ENCODE data around the gene DPY19L3. TPM values are rescaled to one million over a fixed set of nuclear protein-coding genes. Genes with fewer than 3 reads are reported as not detected.
"Not testable (repeated sequence)": the region's sequence is repeated elsewhere in the genome, so short reads cannot be mapped to it uniquely, and the experiment has no call there.

DPY19L3 gene
- total RNA-seq, 2 experiments from 2014 or later, result 14.3 to 14.6 TPM

DNA sequence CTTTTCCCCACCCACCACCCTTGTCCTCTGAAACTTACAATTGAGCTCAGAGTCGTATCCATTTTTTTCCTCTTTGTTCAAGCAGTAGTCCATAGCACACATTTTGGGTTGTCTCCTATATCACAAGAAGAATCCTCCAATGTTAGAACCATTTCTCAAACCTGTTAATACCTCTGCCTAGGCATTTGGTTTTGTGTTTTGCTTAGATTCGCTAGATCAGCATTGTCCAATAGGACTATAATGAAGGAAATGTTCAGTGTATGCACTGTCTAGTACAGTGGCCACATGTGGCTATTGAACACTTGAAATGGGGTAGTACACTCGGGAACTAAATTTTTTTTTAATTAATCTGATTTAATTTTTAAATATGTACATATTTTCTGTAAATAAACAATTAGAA lies 12.6 kb downstream of the DPY19L3 start:
- POLR2A ChIA-PET, result no interaction called here
- CTCF ChIA-PET, result no interaction called here
- intact Hi-C loops (cut with DNase I, micrococcal nuclease), result no loop called here
- ATAC-seq (no peak), DNase-seq (no peak)
- Mint-ChIP-seq H3K9me3 (ENCODE audit: low read depth) (no peaks in the 10 kb centered on the region), H3K4me3 (no peak overlapping the region), H3K4me1 (peaks cover 11% of the 10 kb centered on the region), H3K27me3 (no peaks in the 10 kb centered on the region), H3K27ac (no peak overlapping the region), H3K36me3 (ENCODE audit: low read depth) (peaks cover 13% of the 10 kb centered on the region)

DNA sequence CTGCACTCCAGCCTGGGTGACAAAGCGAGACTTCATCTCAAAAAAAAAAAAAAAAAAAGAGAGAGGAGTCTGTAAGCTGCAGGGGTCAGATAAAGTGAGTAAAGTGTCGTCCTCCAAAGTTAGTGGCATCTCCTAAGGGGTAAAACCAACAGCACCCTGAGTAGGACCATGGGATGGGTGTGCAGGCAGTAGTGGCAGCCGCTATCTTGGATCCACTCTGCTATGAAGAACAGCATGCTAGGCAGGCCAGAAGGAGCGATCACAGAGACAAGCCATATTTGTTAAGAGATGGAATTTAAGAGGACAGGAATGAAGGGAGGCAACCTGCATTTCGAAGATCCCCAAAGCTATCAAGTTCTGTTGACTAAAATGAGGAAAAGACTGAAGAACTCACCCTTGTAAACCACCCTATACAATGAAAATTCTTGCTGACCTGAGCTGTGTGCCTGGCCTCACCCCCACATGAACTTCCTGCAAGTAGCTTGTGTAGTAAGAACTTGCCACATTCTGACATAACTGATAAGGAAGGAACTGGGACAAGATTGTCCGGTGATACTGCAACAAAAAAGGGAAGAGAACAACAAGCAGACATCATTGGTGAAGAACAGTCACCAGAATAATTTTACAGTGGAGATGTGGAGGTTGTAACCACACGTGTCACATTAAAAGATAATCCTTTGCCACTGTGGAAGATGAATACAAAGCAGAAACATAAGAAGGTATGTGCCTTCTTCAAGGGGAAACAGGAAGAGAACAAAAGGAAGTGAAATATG lies 16.2 kb downstream of the DPY19L3 start:
- POLR2A ChIA-PET, result no interaction called here
- intact Hi-C loops (cut with DNase I, micrococcal nuclease), result no loop called here
- peaks cover 11% of the 10 kb centered on the region for H3K4me1 Mint-ChIP-seq
- no peak for ATAC-seq
- CTCF ChIA-PET, result no interaction called here
- H3K4me3 Mint-ChIP-seq, result no peak overlapping the region
- peak overlapping the region; percentile 20 for H3K27ac Mint-ChIP-seq
- no peak for DNase-seq
- H3K9me3 Mint-ChIP-seq (ENCODE audit: low read depth), result no peaks in the 10 kb centered on the region
- no peaks in the 10 kb centered on the region for H3K27me3 Mint-ChIP-seq
- H3K36me3 Mint-ChIP-seq (ENCODE audit: low read depth), result peaks cover 5% of the 10 kb centered on the region

DNA sequence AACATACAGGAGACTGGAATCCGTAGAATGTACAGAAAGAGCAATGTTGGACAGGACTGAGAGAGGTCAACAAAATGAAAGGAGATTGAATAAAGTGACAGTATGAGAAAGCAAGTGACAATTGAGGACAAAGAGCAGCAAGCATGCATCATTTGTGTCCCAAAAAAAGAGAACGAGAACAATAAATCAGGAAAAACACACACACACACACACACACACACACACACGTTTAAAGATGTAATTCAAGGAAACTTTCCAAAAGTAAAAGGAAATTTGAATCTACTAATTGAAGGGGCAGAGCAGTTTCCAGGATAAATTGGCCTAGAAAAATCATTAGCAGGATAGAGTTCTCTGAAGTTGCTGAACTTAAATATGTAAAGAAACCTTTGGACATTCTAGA lies 16.9 kb downstream of the DPY19L3 start:
- ATAC-seq, result no peak
- Mint-ChIP-seq H3K4me1 (peaks cover 11% of the 10 kb centered on the region), H3K27ac (peak overlapping the region; percentile 20), H3K36me3 (ENCODE audit: low read depth) (peaks cover 5% of the 10 kb centered on the region), H3K9me3 (ENCODE audit: low read depth) (no peaks in the 10 kb centered on the region), H3K27me3 (no peaks in the 10 kb centered on the region), H3K4me3 (no peak overlapping the region)
- CTCF ChIA-PET, result no interaction called here
- intact Hi-C loops (cut with DNase I, micrococcal nuclease), result no loop called here
- no peak for DNase-seq
- POLR2A ChIA-PET, result no interaction called here

DNA sequence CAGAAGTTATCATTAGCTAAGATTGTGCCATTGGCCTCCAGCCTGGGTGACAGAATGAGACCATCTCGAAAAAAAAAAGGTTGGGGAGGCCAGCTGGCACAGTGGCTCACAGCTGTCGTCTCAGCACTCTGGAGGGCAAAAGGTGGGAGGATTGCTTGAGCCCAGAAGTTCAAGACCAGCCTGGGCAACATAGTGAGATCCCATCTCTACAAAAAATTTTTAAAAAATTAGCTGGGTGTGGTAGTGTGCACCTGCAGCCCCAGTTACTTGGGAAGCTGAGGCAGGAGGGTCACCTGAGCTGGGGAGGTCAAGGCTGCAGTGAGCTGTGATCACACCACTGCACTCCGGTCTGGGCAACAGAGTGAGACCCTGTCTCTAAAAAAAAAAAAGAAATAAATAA lies 18.4 kb downstream of the DPY19L3 start:
- POLR2A ChIA-PET; H3K27me3 Mint-ChIP-seq; H3K36me3 Mint-ChIP-seq (ENCODE audit: low read depth); ATAC-seq; intact Hi-C loops (cut with DNase I, micrococcal nuclease); H3K27ac Mint-ChIP-seq; H3K4me3 Mint-ChIP-seq; DNase-seq; H3K9me3 Mint-ChIP-seq (ENCODE audit: low read depth): not testable (repeated sequence)
- H3K4me1 Mint-ChIP-seq, result peaks cover 11% of the 10 kb centered on the region
- CTCF ChIA-PET, result interaction anchor here (0.6 to 0.9 kb wide), 2 partner anchors 755 to 1741 kb away, joined by 3 to 4 read pairs; no protein-coding TSS in a partner anchor

DNA sequence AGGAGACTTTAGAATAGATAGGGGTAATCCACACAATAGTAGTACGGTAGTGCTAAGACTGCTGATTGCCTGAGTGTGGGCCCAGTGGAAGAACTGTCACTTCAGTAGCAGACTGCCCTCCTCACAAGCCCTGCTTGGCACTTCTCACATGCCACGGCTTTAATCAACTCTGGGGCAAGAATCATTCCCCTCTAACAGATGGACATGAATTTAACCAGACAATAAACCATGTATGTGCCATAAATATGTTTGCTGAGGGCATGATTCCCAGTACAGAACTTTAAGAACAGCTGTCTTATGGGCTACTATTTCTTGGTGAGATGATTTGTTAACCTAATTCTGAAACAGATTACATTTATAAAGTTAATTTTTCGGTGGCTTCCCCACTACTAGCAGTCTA lies 22.0 kb downstream of the DPY19L3 start:
- ChIA-PET CTCF (no interaction called here), POLR2A (no interaction called here)
- ATAC-seq, result no peak
- no peak for DNase-seq
- Mint-ChIP-seq H3K27ac (no peak overlapping the region), H3K4me1 (no peaks in the 10 kb centered on the region), H3K27me3 (no peaks in the 10 kb centered on the region), H3K4me3 (no peak overlapping the region), H3K36me3 (ENCODE audit: low read depth) (no peaks in the 10 kb centered on the region), H3K9me3 (ENCODE audit: low read depth) (no peaks in the 10 kb centered on the region)
- intact Hi-C loops (cut with DNase I, micrococcal nuclease), result no loop called here

DNA sequence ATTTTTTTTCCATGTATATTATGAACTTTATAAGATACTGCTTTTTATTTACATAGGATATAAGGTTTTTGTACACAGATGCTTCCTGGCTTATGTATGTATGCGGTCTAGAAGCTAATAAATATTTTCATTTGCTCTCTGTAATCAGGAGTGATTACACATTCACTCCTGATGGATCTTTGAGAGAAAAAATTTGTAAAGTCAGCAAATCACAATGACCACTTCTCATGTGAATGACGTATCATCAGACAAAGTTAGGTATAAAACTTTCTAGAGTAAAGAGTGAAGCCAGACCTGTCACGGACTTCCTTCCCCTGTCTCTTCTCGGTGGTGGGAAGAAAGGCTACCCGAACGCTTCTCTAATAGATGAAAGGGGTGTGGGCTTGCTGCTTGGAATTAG lies 31.1 kb downstream of the DPY19L3 start:
- H3K36me3 Mint-ChIP-seq (ENCODE audit: low read depth), result peaks cover 10% of the 10 kb centered on the region
- no peak for DNase-seq
- ATAC-seq, result no peak
- H3K9me3 Mint-ChIP-seq (ENCODE audit: low read depth), result no peaks in the 10 kb centered on the region
- no peaks in the 10 kb centered on the region for H3K27me3 Mint-ChIP-seq
- no peak overlapping the region for H3K4me3 Mint-ChIP-seq
- CTCF ChIA-PET, result no interaction called here
- no peaks in the 10 kb centered on the region for H3K4me1 Mint-ChIP-seq
- POLR2A ChIA-PET, result no interaction called here
- intact Hi-C loops (cut with DNase I, micrococcal nuclease), result no loop called here
- H3K27ac Mint-ChIP-seq, result no peak overlapping the region

DNA sequence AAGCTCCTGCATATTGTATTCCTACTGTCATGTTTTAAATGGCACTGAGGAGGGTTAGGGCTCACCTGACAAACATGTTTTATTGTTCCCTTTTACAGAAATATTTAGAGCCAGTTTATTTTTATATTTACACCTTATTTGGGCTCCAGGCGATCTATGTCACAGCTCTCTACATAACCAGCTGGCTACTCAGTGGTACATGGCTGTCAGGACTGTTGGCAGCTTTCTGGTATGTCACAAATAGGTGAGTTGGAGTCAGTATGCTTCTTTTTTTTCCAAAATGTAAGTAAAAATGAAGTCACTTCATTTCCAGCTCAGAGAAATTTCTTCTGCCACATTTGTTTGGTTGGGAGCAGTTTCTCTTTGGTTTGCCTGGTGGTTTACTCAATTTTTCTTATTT lies 31.5 kb downstream of the DPY19L3 start:
- Mint-ChIP-seq H3K27me3 (no peaks in the 10 kb centered on the region), H3K36me3 (ENCODE audit: low read depth) (peaks cover 10% of the 10 kb centered on the region), H3K4me1 (no peaks in the 10 kb centered on the region), H3K27ac (no peak overlapping the region), H3K9me3 (ENCODE audit: low read depth) (no peaks in the 10 kb centered on the region), H3K4me3 (no peak overlapping the region)
- ChIA-PET CTCF (no interaction called here), POLR2A (no interaction called here)
- no peak for DNase-seq
- intact Hi-C loops (cut with DNase I, micrococcal nuclease), result no loop called here
- ATAC-seq, result no peak

DNA sequence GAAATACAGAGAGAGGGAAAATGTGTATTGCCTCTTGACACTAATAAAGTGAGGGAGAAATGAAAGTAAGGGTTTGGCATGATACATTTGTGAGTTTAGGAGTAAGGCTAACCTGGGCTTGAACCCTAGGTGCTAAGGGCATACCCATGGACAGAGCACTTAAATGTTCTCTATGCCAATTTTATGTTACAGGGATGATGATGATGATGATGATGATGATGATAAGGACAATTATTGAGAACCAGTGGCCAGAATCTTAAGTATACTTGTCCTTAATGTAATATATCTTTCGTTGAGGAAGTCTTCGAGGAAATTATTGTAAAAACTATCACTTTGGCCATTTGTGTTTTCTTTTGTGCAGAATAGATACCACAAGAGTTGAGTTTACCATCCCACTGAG lies 33.2 kb downstream of the DPY19L3 start:
- Mint-ChIP-seq H3K36me3 (ENCODE audit: low read depth) (peaks cover 14% of the 10 kb centered on the region), H3K27ac (no peak overlapping the region), H3K27me3 (no peaks in the 10 kb centered on the region), H3K4me1 (no peaks in the 10 kb centered on the region), H3K4me3 (no peak overlapping the region), H3K9me3 (ENCODE audit: low read depth) (no peaks in the 10 kb centered on the region)
- no peak for ATAC-seq
- CTCF ChIA-PET, result no interaction called here
- intact Hi-C loops (cut with DNase I, micrococcal nuclease), result no loop called here
- no peak for DNase-seq
- POLR2A ChIA-PET, result no interaction called here

DNA sequence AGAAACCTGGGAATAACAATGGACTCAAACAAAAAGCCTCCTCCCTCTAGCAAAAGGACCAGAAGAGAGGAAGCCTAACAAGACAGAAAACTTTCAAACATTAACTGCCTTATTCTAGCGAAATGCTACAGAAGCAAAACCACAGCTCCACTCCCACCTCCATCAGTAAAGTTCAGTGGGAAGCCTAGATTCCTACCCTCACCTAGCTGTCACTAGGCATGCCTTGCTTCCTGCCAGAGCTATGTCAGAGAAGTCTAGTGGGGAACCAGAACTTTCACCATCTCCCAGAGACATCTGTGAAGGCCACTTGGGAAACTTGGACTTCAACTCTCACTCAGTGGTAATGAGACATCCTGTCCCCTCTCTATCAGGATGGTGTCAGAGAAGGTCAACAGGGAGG lies 37.1 kb downstream of the DPY19L3 start:
- Mint-ChIP-seq H3K4me1 (no peaks in the 10 kb centered on the region), H3K36me3 (ENCODE audit: low read depth) (peaks cover 9% of the 10 kb centered on the region), H3K4me3 (no peak overlapping the region), H3K27me3 (no peaks in the 10 kb centered on the region), H3K27ac (no peak overlapping the region), H3K9me3 (ENCODE audit: low read depth) (no peaks in the 10 kb centered on the region)
- ChIA-PET CTCF (interaction anchor here (0.5 to 1.1 kb wide), 2 partner anchors 16 to 214 kb away, joined by 3 read pairs; no protein-coding TSS in a partner anchor), POLR2A (no interaction called here)
- DNase-seq (no peak), ATAC-seq (no peak)
- intact Hi-C loops (cut with DNase I, micrococcal nuclease), result no loop called here

DNA sequence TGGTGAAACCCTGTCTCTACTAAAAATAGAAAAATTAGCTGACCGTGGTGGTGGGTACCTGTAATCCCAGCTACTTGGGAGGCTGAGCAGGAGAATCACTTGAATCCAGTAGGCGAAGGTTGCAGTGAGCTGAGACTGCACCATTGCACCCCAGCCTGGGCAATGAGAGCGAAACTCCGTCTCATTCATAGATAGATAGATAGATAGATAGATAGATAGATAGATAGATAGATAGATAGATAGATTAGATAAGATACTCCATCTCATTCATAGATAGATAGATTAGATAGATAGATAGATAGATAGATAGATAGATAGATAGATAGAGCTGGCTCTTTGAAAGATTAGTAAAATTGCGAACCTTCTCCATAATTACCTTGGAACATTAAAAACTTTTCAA lies 42.0 kb downstream of the DPY19L3 start:
- H3K36me3 Mint-ChIP-seq (ENCODE audit: low read depth), result not testable (repeated sequence)

DNA sequence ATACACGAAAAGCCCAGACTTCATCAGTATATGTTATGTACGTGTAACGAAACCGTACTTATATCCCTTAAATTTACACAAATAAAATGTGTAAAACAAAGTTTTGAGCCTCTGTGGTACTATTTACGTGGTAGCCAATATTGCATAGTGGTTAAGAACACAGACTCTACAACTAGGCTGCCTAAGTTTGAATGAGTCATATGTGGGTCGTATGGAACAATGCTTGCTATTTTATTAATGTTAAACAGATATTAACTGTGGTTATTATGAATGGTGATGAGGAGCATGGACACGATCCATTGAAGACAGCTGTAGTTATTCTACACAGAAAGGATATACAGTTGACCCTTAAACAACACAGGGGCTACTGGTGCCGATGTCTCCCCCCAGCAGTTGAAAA lies 42.5 kb downstream of the DPY19L3 start:
- ChIA-PET CTCF (interaction anchor here (0.6 kb wide), 1 partner anchor 204 kb away, joined by 3 read pairs; no protein-coding TSS in a partner anchor), POLR2A (no interaction called here)
- H3K4me3 Mint-ChIP-seq, result no peak overlapping the region
- H3K9me3 Mint-ChIP-seq (ENCODE audit: low read depth), result no peaks in the 10 kb centered on the region
- ATAC-seq, result no peak
- H3K27me3 Mint-ChIP-seq, result no peaks in the 10 kb centered on the region
- H3K36me3 Mint-ChIP-seq (ENCODE audit: low read depth), result peaks cover 2% of the 10 kb centered on the region
- H3K4me1 Mint-ChIP-seq, result peaks cover 4% of the 10 kb centered on the region
- H3K27ac Mint-ChIP-seq, result no peak overlapping the region
- intact Hi-C loops (cut with DNase I, micrococcal nuclease), result no loop called here
- no peak for DNase-seq

More for the DNA sequence above, 42.0 kb downstream of the DPY19L3 start:
- POLR2A ChIA-PET; H3K4me3 Mint-ChIP-seq; H3K9me3 Mint-ChIP-seq (ENCODE audit: low read depth); H3K4me1 Mint-ChIP-seq; DNase-seq; H3K27me3 Mint-ChIP-seq; intact Hi-C loops (cut with DNase I, micrococcal nuclease); ATAC-seq; H3K27ac Mint-ChIP-seq: not testable (repeated sequence)
- CTCF ChIA-PET, result interaction anchor here (1.0 kb wide), 1 partner anchor 150 kb away, joined by 3 read pairs; no protein-coding TSS in a partner anchor

DNA sequence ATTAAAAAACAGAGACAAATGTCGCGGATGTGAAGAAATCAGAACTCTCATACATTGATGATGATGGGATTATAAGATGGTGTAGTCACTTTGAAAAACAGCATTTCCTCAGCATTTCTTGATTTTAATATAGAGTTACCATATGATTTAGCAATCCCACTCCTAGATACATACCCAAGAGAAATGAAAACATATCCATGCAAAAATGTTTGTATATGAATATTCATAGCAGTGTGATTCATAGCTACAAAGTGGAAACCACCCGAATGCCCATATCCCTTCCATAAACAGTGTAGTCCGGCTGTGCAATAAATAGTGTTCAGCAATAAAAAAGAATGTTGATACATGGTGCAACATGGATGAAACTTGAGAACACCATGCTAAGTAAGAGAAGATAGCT lies 44.6 kb downstream of the DPY19L3 start:
- ATAC-seq (peak; percentile 68), DNase-seq (no peak)
- intact Hi-C loops (cut with DNase I, micrococcal nuclease), result no loop called here
- no peak overlapping the region for H3K4me3 Mint-ChIP-seq
- H3K36me3 Mint-ChIP-seq (ENCODE audit: low read depth), result peaks cover 2% of the 10 kb centered on the region
- CTCF ChIA-PET, result no interaction called here
- no peak overlapping the region for H3K27ac Mint-ChIP-seq
- H3K27me3 Mint-ChIP-seq, result no peaks in the 10 kb centered on the region
- H3K4me1 Mint-ChIP-seq, result peaks cover 4% of the 10 kb centered on the region
- POLR2A ChIA-PET, result no interaction called here
- H3K9me3 Mint-ChIP-seq (ENCODE audit: low read depth), result no peaks in the 10 kb centered on the region

Measured in activated CD4-positive, alpha-beta T cell treated with anti-CD3 and anti-CD28 coated beads for 36 hours (primary cell).